HG03045 (cell line): ENCODE data around the gene CHMP4A.

Experiments used
- ATAC-seq: cut with Tn5 transposase; IDR thresholded peaks from one replicate; pipeline ENCODE4 v1.9.1; 2021; ENCODE audit warnings: mild to moderate bottlenecking, moderate library complexity; ENCODE audit not compliant: unreplicated experiment

The CHMP4A gene

DNA sequence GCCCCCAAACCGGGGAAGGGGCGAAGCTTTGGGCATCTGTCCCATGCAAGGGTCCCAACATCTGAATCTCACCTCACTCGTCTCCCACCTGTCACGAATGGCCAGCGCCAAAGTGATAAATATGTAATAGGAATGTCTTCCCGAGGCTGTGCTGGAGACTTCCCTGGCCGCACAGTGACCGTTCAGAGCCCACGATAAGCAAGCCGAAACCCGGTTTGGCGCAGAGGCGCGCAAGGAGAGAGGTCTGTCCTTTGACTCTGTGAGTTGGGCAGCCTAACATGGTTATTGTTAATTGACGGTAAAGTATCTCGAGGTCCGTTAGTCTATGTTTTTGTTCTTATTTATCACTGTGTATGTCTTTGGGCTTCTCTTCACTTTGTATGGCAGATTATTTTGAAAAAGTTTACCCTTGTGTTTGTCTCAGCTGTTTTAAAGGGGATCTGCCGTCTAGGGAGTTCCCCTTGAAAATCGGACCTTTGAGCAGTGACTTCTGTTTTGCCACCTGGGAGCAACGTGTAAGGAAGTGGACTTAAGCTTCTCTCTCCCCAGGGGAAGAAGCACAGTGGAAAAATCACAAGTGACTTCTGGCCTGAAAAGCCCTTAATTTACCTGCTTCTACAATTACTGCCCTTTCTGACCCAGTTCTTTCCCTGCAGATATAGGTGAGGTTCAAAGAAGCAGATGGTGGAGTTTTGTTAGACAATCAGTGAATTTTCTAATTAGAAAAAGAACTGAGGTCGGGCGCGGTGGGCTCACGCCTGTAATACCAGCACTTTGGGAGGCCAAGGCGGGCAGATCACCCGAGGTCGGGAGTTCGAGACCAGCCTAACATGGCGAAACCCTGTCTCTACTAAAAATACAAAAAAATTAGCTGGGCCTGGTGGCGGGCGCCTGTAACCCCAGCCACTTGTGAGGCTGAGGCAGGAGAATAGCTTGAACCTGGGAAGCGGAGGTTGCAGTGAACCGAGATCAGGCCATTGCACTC lies 16.9 kb downstream of the CHMP4A start:
- ATAC-seq, result peak; percentile 5

DNA sequence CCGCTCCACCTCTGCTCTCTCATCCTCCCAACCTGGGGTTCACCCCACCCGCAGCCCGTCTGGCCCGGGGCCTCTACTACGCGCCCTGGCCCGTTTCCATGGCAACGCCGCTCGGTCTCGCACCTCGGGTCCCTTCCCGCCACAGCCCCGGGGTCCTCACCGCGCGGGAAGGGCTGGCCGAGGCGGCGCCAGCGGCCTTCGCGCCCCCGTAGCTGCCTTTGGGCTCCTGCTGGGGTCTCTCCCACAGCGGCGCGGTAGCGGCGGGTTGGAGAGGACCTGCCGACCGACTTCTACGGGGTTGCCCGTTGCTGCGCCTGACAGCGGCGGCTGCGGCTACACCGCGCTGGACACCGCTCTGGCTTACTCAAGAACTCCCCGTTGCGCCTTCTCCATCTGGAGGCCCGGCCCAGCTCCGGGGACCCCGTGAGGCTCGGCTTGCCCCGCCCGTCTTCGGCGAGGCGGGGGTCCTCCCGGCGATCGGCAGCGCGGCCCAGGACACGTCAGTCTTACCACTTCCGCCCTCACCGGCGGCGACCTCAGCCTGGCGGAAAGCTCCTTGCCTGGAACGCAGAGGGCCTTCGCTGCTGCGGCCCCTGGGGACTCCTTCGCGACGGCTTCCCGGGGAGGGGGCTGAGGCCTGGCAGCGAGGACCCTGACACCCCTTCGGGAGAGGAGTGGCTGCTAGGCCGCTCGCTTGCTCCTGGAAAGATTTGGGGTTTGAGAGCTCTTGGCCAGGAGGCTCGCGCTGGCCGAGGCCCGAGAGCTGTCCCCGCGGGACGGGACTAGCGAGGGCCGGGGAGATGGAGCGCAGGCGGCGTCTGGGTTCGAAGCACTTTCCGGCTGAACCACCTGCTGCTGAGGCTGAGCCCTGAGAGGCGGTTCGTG lies 17.9 kb downstream of the CHMP4A start, which contains the start of gene TM9SF1:
Gene TM9SF1, minus strand, starts transcription at position 256 of the 885 bp plus-strand sequence. CDS start 422 bp downstream, outside the sequence.
- peak; percentile 85 for ATAC-seq

- no peak for ATAC-seq
Measured at GRCh38 chr14:24194873-24195185, 18.5 kb downstream of the CHMP4A start.

DNA sequence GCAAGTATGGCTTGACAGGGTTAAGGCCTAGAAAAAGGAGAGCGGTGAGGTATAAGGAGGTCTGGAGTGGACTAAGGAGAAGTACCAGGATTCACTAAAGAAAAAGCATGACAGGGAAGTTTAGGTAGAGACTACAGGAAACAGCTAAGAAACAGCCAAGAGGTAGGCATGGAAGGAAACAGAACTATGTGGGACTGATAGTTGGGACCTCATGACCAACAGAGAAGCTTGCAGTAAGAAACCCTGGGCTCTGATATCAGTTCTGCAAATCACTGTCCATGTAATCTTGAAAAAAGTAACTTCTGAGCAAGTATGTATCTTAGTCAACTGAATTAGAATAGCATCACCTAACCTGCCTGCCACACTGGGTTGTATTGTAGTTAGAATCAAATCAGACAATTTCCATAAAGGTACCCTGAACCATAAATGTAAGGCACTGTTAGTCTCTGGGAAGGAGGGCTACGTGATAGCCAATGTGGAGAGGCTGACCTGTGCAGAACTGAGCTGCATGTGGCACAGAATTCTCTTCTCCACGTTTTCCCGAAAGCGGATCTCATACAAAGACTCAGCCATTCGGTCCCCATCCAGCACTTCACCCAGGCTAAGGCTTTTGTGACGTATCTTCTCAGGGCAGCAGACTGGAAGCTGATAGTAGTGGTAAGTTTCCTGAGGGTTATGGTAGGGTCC lies 19.0 kb downstream of the CHMP4A start:
- no peak for ATAC-seq

DNA sequence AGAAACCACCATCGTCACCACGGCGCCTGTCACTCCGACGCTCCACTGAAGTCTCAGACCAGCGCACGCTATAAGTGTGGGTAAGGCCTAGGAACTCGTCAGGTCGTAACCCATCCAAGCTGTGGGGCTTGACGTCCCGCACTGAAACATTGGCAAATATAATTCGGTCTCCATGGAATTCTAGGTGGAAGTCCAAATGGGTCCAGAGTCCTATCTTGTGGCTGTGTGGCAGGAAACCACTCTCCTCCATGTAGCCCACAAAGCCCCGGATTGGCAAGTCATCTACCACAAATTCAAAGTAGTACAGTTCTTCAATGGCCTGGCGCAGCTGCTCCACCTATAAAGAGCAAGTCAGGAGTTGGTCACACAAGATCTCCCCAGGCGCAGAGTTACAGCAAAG lies 20.4 kb downstream of the CHMP4A start:
- no peak for ATAC-seq

DNA sequence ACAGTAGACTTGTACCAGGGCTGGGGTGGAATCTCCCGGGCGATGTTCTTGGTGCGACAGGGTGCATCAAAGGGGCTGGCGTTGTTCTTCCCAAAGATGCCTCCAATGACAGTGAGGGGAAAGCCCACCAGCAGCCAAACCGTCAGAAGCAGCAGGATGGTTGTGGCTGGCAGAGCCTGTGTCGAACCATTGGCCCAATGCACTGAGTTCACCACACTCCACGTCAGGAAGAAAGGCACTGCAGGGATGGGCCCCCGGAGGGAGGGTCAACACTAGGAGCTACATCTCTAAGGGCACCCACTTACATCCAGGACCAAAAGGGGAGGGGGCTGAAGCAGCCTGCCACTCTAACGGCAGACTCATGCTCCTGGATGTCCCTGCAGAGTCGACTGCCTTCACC lies 22.9 kb downstream of the CHMP4A start:
- ATAC-seq, result no peak

DNA sequence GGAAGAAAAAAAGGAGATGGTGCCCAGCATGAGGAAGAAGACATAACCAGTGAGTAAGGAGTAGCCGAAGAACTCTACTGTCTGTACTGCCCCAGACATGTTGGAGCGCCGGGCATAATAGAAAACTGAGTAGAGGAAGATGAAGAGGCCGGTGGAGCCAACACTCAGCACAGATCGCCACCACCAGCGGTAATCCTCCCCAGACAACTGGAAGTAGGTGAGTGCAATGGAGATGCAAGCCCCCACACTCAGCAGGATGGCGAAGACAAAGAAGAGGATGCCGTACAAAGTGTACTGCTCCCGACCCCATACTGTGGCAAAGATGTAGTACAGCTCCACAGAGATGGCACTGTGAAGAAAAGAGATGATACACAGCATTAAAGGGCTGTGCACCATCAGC lies 23.8 kb downstream of the CHMP4A start:
- no peak for ATAC-seq

DNA sequence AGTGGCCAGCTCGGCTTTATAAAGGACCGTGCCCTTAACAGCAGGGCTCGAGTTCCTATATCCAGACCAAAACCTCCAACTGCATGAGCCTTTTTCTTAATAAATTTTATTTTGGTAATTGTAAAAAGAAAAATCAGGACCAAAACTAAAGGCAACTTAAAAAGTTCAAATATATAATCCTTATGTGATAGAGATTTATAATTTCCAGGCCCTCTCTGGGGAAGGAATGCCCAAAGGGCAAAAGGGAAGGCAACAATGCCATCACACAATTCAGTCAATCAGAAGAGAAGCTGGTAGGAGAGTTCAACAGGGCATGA lies 24.3 kb downstream of the CHMP4A start:
- no peak for ATAC-seq

DNA sequence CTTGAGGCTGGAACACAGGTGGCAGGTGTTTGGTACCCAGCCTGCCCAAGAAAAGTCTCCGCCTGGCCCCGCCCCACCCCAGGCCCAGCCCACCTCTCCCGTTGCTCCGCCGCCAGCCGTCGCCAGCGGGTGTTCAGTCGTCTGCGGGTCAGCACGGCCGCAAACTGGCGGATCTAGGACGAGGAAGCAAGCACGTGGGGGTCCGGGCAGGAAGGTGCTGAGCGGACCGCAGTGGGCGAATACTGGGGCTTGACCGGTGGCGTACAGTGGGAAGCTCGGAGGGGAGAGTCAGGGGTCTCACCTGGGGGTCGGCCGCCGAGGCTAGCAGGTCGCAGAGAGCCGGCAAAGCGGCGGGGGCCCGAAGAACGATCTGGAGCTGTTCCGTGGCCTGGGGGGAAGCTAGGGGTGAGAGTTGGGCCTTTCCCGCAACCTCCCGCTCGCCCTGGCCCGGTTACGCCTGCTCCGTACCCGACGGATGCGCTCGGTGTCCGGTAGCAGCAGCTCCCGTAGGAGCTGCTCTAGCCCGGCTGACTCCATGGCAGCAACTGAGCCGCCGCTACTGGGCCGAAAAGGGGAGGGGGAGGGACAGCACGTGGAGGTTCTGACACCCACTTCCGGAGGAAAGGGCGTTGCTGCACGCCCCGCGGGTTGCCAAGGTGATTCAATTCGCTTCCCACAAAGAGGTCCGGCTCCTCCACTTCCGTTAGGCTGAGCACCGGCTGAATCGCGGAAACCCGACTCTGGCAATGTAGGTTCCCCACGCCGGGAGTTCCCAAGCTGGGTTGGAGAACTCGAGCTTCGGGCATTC lies 24.8 kb downstream of the CHMP4A start, which contains the start of gene IPO4:
Gene IPO4, minus strand, starts transcription at position 566 of the 808 bp plus-strand sequence. Its CDS starts 29 bp downstream, at position 537.
- ATAC-seq, result peak; percentile 83

GRCh38 chr14:24187539-24187915 lies 25.8 kb downstream of the CHMP4A start:
- ATAC-seq, result no peak

DNA sequence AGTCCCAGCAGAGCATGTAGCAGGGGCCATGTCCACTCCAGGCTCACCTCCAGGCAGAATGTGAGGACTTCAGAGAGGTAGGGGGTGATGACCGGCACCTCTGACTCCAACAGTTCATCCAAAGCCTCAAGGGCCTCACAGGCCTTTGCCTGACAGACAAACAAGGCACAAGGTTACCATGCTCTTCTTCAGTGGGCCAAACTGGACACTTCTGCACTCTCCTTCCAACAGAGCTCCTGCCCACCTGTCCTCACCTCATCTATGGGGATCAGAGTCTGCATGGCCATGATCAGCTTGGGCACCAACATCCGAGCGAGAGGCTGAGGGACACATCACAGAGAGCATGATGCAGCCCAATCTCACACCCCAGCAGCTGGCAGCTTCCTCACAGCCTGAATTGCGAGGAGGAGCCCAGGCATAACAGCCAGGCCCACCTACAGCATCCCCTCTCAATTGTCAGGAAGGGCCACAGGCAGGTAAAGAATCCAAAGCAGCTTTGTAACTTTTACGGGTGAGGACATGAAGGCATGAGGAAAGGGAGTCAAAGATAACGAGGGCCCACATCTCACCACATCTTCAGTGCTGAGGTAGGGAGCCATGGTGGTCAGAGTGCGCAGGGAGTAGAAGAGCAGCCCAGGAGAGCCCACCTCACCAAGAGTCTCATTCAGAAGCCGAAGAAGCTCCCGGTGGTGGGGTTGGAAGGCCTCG lies 26.3 kb downstream of the CHMP4A start:
- ATAC-seq, result no peak

DNA sequence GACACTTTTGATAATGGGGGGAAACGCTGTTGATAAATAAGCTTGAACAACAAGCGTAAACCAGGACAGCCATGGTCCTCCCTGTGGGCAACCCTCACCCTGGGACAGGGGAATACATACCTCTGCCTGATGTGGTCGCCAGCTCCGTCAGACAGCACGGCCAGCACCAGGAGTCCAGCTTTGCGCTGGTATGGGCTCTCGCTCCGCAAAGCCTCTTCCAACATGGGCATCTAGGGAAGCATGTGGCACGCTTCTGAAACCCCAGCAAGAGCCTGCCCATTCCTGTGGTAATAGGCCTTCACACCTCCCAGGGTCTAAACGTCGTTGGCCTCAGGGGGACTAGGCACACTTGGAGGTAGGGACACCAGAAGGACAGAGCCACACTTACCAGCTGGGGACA lies 27.5 kb downstream of the CHMP4A start:
- no peak for ATAC-seq

DNA sequence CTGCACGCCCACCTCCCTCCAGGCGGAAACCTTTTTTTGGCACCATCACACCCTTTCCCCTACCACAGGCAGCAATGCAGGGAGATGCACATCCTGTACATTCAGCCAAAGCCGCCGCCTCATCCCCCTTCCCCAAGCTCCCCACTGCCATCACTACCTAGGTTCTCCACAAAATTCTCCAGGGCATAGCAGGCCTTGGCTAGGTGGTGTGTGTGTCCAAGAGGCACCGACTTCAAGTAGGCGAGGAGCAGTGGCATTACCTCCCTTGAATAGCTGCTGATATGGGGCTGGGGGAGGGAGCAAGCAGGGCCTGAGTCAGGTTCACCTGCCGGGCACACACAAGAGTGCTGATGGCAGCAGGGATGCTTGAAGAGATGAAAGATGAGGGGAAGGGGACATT lies 28.3 kb downstream of the CHMP4A start:
- ATAC-seq, result no peak

DNA sequence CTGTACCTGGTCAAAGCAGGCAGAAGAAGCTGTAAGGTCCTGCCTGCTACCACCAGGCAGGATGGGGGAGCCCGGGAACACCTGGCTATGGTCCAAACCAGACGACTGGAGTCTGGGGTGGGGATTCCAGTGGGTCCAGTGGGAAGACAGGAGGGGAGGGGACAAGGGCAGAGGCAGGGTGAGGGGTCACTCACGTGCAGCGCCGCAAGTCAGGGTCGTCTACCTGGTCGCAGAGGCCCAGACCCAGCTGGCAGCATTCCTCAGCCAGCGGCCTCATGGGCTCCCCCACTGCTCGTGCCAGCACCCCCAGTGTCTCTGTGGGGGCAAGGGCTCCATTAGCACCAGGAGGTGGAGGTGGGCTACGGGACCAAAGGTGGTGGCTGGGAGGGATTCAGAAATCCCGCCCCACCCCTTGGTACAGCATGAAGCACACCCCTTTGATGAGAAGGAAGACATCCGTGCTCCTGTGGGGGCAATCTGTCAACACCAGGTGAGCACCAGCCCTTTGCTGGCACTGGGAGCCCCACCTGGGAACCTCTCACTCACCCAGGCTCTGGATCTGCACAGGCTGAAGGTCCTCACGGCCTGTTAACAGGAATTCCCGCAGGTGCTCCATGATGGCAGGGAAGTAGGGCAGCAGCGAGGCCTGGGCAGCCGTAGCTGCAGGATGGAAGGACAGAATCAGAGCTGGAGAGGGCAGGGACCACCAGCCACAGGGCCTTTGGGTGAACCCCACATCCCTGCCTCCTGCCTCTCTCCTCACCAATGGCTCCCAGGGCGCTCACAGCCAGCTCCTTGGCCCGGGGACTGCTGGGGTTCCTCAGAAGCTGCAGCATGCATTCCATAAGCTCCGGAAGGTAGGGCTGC lies 29.0 kb downstream of the CHMP4A start:
- ATAC-seq, result no peak

DNA sequence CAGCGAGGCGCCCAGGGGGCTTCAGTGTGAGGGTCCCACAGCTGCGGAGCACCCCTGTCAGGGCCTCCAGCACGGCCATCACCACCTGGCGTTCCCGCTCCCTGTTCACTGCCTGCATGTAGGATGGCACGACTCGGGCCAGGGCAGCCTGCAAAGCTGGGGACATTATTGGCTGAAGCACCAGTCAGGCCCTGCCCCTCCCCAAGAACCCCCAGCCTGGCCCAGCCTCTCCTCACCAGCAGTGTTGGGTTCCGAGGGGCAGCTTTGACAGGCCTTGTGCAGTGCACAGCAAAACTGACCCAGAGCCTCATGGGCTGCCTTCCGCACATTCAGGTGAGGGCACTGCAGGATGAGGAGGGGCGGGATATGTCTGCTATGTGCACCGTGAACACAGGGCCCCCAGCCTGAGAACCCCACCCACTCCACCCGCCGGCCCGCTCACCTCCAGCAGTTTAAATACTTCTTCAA lies 30.2 kb downstream of the CHMP4A start:
- no peak for ATAC-seq

GRCh38 chr14:24182110-24182882 lies 31.0 kb downstream of the CHMP4A start:
- no peak for ATAC-seq

- ATAC-seq, result no peak
Measured at GRCh38 chr14:24181371-24182077, 31.8 kb downstream of the CHMP4A start.
